NOMO-1 (cell line): ENCODE results near the gene SELENON.

ENCODE experiments used
- DNase-seq, 2 experiments: peaks; one replicate each; lab custom pipeline; 2025; ENCODE audit not compliant: unreplicated experiment in 2 of 2; lab: John Stamatoyannopoulos, UW

The SELENON gene

GRCh38 chr1:25770541-25771220 lies 29.3 kb upstream of the SELENON start:
- no peak for DNase-seq

GRCh38 chr1:25771221-25772114 lies 28.5 kb upstream of the SELENON start:
- DNase-seq = peak; percentile 91

- DNase-seq = no peak
These were observed 27.8 kb upstream of the SELENON start for GRCh38 chr1:25772164-25772563.

- DNase-seq = no peak
These were observed 27.2 kb upstream of the SELENON start for GRCh38 chr1:25772692-25773245.

- no peak for DNase-seq
These were observed 26.4 kb upstream of the SELENON start for GRCh38 chr1:25773441-25774125.

GRCh38 chr1:25774206-25774803 lies 25.7 kb upstream of the SELENON start:
- DNase-seq = no peak

GRCh38 chr1:25774921-25775771 lies 24.8 kb upstream of the SELENON start:
- no peak for DNase-seq

- no peak for DNase-seq
These were observed 20.6 kb upstream of the SELENON start for GRCh38 chr1:25779388-25779787.

GRCh38 chr1:25779894-25780293 lies 20.1 kb upstream of the SELENON start:
- DNase-seq = no peak

GRCh38 chr1:25780318-25781129 lies 19.5 kb upstream of the SELENON start:
- no peak for DNase-seq

GRCh38 chr1:25781130-25781433 lies 18.9 kb upstream of the SELENON start:
- DNase-seq = no peak

- no peak for DNase-seq
These were observed 17.3 kb upstream of the SELENON start for GRCh38 chr1:25782608-25783201.

GRCh38 chr1:25784575-25785051 lies 15.4 kb upstream of the SELENON start:
- no peak for DNase-seq

GRCh38 chr1:25785333-25786067 lies 14.5 kb upstream of the SELENON start:
- no peak for DNase-seq

- no peak for DNase-seq
These were observed 12.9 kb upstream of the SELENON start for GRCh38 chr1:25786887-25787759.

- DNase-seq = no peak
These were observed 12.2 kb upstream of the SELENON start for GRCh38 chr1:25787760-25788166.

GRCh38 chr1:25790472-25790871 lies 9.5 kb upstream of the SELENON start:
- no peak for DNase-seq
